GM10266 (cell line): ENCODE measurements around the gene GDAP1L1.
"Not testable (repeated sequence)": the region's sequence is repeated elsewhere in the genome, so short reads cannot be mapped to it uniquely, and the experiment has no call there.

ENCODE experiments used
- DNase-seq: peaks from one replicate; pipeline ENCODE4 v3.0.0; 2012; ENCODE audit errors: extremely low spot score
- TF ChIP-seq, protein P1 (sequence below): IDR thresholded peaks from 2 replicates; pipeline ENCODE4 v1.5.1; 2012; ENCODE audit warnings: mild to moderate bottlenecking, low read depth; ENCODE audit not compliant: control insufficient read depth, insufficient read depth; ENCODE audit errors: missing control alignments

The GDAP1L1 gene

GRCh38 chr20:44324343-44324742 lies 77.2 kb downstream of the GDAP1L1 start:
- TF ChIP-seq, protein P1, sequence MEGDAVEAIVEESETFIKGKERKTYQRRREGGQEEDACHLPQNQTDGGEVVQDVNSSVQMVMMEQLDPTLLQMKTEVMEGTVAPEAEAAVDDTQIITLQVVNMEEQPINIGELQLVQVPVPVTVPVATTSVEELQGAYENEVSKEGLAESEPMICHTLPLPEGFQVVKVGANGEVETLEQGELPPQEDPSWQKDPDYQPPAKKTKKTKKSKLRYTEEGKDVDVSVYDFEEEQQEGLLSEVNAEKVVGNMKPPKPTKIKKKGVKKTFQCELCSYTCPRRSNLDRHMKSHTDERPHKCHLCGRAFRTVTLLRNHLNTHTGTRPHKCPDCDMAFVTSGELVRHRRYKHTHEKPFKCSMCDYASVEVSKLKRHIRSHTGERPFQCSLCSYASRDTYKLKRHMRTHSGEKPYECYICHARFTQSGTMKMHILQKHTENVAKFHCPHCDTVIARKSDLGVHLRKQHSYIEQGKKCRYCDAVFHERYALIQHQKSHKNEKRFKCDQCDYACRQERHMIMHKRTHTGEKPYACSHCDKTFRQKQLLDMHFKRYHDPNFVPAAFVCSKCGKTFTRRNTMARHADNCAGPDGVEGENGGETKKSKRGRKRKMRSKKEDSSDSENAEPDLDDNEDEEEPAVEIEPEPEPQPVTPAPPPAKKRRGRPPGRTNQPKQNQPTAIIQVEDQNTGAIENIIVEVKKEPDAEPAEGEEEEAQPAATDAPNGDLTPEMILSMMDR, result no peak
- DNase-seq, result no peak

GRCh38 chr20:44326391-44327159 lies 79.5 kb downstream of the GDAP1L1 start:
- TF ChIP-seq, protein P1, result no peak
- DNase-seq, result no peak

DNA sequence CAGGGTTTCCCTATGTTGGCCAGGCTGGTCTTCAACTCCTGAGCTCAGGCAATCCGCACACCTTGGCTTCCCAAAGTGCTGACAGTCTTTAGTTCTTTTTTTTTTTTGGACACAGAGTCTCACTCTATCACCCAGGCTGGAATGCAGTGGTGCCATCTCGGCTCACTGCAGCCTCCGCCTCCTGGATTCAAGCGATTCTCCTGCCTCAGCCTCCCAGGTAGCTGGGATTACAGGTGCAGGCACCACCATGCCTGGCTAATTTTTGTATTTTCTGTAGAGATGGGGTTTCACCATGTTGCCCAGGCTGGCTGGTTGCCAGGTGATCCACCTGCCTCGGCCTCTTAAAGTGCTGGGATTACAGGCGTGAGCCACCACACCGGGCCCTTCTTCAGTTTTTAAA lies 80.6 kb downstream of the GDAP1L1 start:
- not testable (repeated sequence) for DNase-seq

GRCh38 chr20:44328428-44328827 lies 81.3 kb downstream of the GDAP1L1 start:
- no peak for DNase-seq
- TF ChIP-seq, protein P1, result no peak
